SKM-1 treated with dmso at 0.1 percent for 144 hours (cell line): Measurements from ENCODE around the gene TDRD9.

Source experiments
- DNase-seq: peaks from one replicate; lab custom pipeline; 2025; ENCODE audit not compliant: unreplicated experiment; lab: John Stamatoyannopoulos, UW

The TDRD9 gene

GRCh38 chr14:104025534-104025933 is 97.3 kb downstream of the TDRD9 start:
- no peak for DNase-seq

DNA sequence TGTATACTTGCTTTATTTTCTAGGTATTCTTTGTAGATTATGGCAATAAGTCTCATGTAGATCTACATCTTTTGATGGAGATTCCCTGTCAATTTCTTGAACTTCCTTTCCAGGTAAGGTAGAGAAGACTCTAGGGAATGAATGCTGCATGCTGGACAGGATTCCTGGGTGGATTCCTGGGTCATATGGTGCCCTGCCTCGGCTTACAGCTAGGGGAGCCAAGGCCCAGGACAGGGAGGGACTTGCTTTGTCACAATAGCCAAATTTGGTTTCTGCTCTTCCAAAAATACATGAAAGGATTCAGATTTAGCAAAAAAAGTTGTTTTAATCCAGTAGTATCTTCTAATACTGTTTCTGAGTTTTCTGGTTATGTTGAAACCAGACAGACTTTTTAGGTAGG is 97.8 kb downstream of the TDRD9 start:
- no peak for DNase-seq

GRCh38 chr14:104030958-104031357 is 102.7 kb downstream of the TDRD9 start:
- no peak for DNase-seq

DNA sequence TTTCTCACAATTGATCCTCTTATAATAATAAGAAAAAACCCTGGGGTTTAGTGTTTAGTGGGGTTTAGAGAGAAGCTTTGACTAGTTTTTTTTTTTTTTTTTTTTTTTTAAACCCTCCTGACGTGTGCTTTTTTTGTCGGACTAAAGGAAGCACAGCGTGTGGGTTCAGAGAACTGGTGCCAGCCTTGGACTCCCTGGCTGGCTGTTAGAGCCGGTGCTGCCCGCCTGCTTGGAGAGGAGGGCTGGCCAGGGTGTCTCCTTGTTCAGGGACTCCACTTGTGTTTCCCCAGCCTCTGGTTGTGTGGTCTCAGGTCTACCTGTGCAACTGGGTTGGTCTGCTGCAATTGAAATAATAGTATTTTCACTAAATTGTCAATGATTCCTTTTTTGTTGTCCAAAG is 103.1 kb downstream of the TDRD9 start:
- no peak for DNase-seq

- DNase-seq = no peak
Measured at GRCh38 chr14:104034976-104035699, 106.9 kb downstream of the TDRD9 start.

- DNase-seq = no peak
Measured at GRCh38 chr14:104036212-104036611, 108.0 kb downstream of the TDRD9 start.

GRCh38 chr14:104037074-104037473 is 108.8 kb downstream of the TDRD9 start:
- no peak for DNase-seq

DNA sequence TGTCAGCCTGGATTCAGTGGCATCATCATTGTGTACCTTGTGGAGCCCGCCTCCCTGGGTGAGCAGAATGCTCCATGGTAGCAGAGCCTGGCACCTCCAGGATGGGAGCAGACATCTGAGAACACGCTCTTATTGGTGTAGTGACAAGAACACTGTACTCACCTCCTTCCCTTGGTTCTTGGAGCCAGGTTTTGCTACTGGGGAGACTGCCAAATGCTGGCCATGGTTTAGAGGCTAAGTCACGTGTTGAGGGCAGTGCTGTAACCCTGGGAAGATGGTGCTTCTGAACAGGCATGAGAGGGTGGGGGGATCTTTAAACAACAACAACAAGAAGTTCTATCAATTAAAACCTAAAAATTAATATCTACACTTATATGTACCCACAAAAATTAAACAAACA is 109.6 kb downstream of the TDRD9 start:
- no peak for DNase-seq

- no peak for DNase-seq
Measured at GRCh38 chr14:104039214-104039613, 111.0 kb downstream of the TDRD9 start.

GRCh38 chr14:104040539-104040938 is 112.3 kb downstream of the TDRD9 start:
- no peak for DNase-seq

- DNase-seq = no peak
Measured at GRCh38 chr14:104041430-104042104, 113.3 kb downstream of the TDRD9 start.

DNA sequence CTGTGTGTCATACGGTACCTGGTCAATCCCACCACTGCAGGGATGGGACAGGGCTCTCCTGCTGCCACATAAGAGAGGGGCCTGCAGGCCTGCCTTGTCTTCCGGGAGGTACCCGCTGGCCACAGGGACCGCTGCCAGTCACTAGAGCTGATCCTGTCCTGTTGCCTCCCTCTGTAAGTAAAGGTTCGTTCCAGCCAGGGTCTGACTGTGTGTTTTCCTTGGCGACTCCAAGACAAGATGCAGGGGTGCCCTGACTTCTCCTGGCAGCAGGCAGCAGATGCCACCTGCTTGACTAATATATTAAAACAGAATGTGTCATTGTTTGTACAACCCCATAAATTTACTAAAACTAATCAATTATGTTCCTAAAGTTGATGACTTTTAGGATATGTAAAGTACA is 115.8 kb downstream of the TDRD9 start:
- no peak for DNase-seq

DNA sequence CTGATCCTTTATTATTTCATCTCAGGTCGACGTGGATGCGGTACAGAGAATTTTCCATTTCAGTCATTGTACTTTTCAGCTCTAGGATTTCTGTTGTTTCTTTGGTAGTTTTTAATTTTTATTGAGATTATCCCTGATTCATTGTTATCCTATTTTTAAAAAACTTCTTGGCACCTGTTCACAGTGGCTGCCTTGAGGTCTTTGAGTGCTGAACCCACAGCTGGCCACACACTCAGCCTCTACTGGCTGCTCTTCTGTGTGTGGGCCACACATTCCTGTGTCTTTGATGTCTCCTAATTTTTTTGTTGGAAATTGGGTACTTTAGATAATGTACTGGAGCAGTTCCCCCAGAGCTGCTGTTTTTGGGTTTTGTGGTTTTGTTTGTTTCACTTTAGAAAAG is 119.5 kb downstream of the TDRD9 start:
- no peak for DNase-seq

DNA sequence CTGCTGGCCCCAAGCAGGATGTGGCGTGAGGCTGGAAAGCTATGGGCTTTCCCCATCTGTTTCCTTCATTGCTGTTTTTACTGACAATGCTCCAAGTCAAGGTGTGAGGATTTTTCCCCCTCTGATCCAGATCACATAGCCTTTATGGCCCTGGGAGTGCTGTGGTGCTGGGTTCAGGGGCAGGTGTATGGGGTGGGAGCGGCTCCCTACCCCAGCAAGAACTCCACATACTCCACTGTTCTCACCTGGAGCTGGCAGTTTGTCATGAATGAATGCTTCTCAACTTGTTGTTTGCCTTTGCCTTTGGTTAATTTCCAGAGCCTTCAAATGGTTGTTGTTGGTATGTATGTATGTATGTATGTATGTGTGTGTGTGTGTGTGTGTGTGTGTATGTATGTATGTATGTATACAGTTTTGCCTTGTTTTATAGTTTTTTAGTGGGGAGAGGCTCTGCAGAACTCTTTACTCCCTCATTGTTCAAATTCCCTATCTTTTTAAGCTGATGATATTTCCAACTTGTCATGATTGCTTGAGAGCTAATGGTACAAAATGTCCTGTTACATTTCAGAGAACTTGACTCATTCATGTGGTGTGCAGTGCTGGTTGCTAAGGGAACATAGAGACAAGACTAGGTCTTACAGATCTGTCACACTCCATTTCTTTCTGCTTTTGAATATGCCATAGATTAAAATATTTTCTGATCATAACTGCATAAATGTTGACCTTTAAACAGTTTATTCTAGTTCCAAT is 120.7 kb downstream of the TDRD9 start:
- no peak for DNase-seq

GRCh38 chr14:104049576-104050240 is 121.5 kb downstream of the TDRD9 start:
- no peak for DNase-seq

GRCh38 chr14:104051092-104051813 is 123.0 kb downstream of the TDRD9 start:
- no peak for DNase-seq

GRCh38 chr14:104054222-104054905 is 126.1 kb downstream of the TDRD9 start:
- DNase-seq = no peak

DNA sequence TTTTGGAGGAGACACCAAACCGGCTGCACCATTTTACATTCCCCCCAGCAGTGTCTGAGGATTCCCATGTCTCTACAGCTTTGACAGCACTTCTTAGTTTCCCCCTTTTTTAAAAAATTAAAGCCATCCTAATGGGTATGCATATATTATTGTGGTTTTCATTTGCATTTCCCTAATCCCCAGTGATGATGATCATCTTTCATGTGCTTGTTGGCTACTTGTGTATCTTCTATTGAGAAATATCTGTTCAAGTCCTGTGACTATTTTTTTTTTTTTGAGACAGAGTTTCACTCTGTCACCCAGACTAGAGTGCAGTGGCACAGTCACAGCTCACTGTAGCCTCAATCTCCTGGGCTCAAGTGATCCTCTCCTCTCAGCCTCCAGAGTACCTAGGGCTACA is 134.0 kb downstream of the TDRD9 start:
- DNase-seq = no peak

DNA sequence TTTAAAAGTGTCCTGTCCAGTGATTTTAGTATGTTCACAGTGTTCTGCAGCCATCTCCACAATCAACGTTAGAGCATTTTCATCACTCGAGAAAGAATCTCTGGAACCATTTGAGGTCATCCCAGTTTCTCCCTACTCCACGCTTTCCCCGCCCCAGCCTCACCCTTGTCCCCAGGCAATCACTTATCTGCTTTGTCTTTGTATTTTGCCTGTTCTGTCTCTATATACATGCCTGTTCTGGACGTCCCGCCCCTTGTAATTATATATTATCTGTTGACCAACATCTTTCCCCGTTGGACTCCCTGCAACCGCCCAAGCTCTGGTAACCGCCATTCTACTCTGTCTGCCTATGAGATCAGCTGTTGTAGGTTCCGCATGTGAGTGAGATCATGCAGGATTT is 135.7 kb downstream of the TDRD9 start:
- no peak for DNase-seq

DNA sequence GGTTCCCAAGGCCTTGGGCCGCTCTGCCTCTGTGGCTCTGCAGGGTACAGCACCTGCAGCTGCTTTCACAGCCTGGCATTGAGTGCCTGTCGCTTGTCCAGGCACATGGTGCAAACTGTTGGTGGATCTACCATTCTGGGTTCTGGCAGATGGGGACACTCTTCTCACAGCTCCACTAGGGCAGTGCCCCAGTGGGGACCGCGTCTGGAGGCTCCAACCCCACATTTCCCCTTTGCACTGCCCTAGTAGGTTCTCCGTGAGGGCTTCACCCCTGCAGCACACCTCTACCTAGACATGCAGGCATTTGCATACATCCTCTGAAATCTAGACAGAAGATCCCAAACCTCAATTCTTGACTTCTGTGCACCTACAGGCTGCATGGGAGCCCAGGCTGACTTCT is 138.0 kb downstream of the TDRD9 start:
- DNase-seq = no peak
